ENCODE results near the gene SPDYC. TPM values are rescaled to one million over a fixed set of nuclear protein-coding genes. Genes with fewer than 3 reads are reported as not detected.

The SPDYC gene
- polyA plus RNA-seq, 3 donors: 0.64 TPM; not detected in 2

- no peak for TF ChIP-seq CTCF (IDR thresholded peaks at IDR 0.05)
- intact Hi-C loops (cut with micrococcal nuclease): no loop called here
- H3K4me2 ChIP-seq (replicated peaks; ENCODE audit: extremely low read depth, low read length, poor library complexity, severe bottlenecking): no peak overlapping the region
- H3K79me2 ChIP-seq (ENCODE audit: insufficient read depth, low read length): no peaks in the 10 kb centered on the region
- Mint-ChIP-seq H3K4me3 (peak overlapping the region in 1 of 2 donors; percentile 46), H3K27me3 (ENCODE audit: low read depth in 3 of 3) (peaks cover 1 to 8% (median 2%) of the 10 kb centered on the region in 3 donors), H3K9me3 (no peaks in the 10 kb centered on the region), H3K36me3 (no peaks in the 10 kb centered on the region), H3K27ac (no peak overlapping the region), H3K4me1 (peaks cover 11% of the 10 kb centered on the region)
- H3K4me1 ChIP-seq (ENCODE audit: control insufficient read depth in 1 of 2, insufficient read depth in 2 of 2, low read length in 2 of 2): peaks cover 5 to 6% of the 10 kb centered on the region in 2 donors
- no peak overlapping the region for H3K9ac ChIP-seq (ENCODE audit: insufficient read depth, low read length, poor library complexity, severe bottlenecking)
- H3K27me3 ChIP-seq (ENCODE audit: control insufficient read depth in 2 of 2, insufficient read depth in 2 of 2, low read length in 2 of 2): no peaks in the 10 kb centered on the region
- H3K4me3 ChIP-seq (replicated peaks in 1 of 3; ENCODE audit: low read depth in 2 of 3, low read length in 3 of 3): no peak overlapping the region
- no peak overlapping the region for H2AFZ ChIP-seq (ENCODE audit: insufficient read depth, low read depth, low read length, poor library complexity, severe bottlenecking)
- no peak overlapping the region for H3K27ac ChIP-seq (ENCODE audit: low read depth in 1 of 2, low read length in 2 of 2)
- WGBS (ENCODE audit: insufficient coverage): no CpG with 5 or more reads among the region's 3 CpGs
- H3K9me3 ChIP-seq (replicated peaks in 1 of 2; ENCODE audit: control insufficient read depth in 1 of 2, insufficient read depth in 1 of 2, low read length in 2 of 2): no peaks in the 10 kb centered on the region
- no peaks in the 10 kb centered on the region for H3K36me3 ChIP-seq (replicated peaks in 1 of 2; ENCODE audit: control insufficient read depth in 1 of 2, insufficient read depth in 2 of 2, low read length in 2 of 2)
- H4K20me1 ChIP-seq (ENCODE audit: insufficient read depth, low read length): no peaks in the 10 kb centered on the region
- no peak for DNase-seq
These were observed 3.1 kb upstream of the SPDYC start for GRCh38 chr11:65166893-65167292.

- no peaks in the 10 kb centered on the region for H3K36me3 ChIP-seq (replicated peaks in 1 of 2; ENCODE audit: control insufficient read depth in 1 of 2, insufficient read depth in 2 of 2, low read length in 2 of 2)
- no peak for DNase-seq
- no peaks in the 10 kb centered on the region for H3K79me2 ChIP-seq (ENCODE audit: insufficient read depth, low read length)
- no peaks in the 10 kb centered on the region for H3K9me3 ChIP-seq (replicated peaks in 1 of 2; ENCODE audit: control insufficient read depth in 1 of 2, insufficient read depth in 1 of 2, low read length in 2 of 2)
- intact Hi-C loops (cut with micrococcal nuclease): no loop called here
- no peaks in the 10 kb centered on the region for H4K20me1 ChIP-seq (ENCODE audit: insufficient read depth, low read length)
- H3K4me3 ChIP-seq (replicated peaks in 1 of 3; ENCODE audit: low read depth in 2 of 3, low read length in 3 of 3): no peak overlapping the region
- no peak overlapping the region for H3K27ac Mint-ChIP-seq
- peaks cover 11% of the 10 kb centered on the region for H3K4me1 Mint-ChIP-seq
- H3K4me3 Mint-ChIP-seq: no peak overlapping the region
- no CpG with 5 or more reads among the region's 3 CpGs for WGBS (ENCODE audit: insufficient coverage)
- H3K9me3 Mint-ChIP-seq: no peaks in the 10 kb centered on the region
- H3K9ac ChIP-seq (ENCODE audit: insufficient read depth, low read length, poor library complexity, severe bottlenecking): no peak overlapping the region
- H3K4me2 ChIP-seq (replicated peaks; ENCODE audit: extremely low read depth, low read length, poor library complexity, severe bottlenecking): no peak overlapping the region
- H3K36me3 Mint-ChIP-seq: no peaks in the 10 kb centered on the region
- peaks cover 1 to 8% (median 2%) of the 10 kb centered on the region in 3 donors for H3K27me3 Mint-ChIP-seq (ENCODE audit: low read depth in 3 of 3)
- H3K27me3 ChIP-seq (ENCODE audit: control insufficient read depth in 2 of 2, insufficient read depth in 2 of 2, low read length in 2 of 2): no peaks in the 10 kb centered on the region
- H3K4me1 ChIP-seq (ENCODE audit: control insufficient read depth in 1 of 2, insufficient read depth in 2 of 2, low read length in 2 of 2): peaks cover 5 to 6% of the 10 kb centered on the region in 2 donors
- no peak for TF ChIP-seq CTCF (IDR thresholded peaks at IDR 0.05)
- no peak overlapping the region for H3K27ac ChIP-seq (ENCODE audit: low read depth in 1 of 2, low read length in 2 of 2)
- H2AFZ ChIP-seq (ENCODE audit: insufficient read depth, low read depth, low read length, poor library complexity, severe bottlenecking): no peak overlapping the region
These were observed 2.4 kb upstream of the SPDYC start for GRCh38 chr11:65167656-65168055.
